Measurements from ENCODE around the gene XAF1.

GRCh38 chr17:6713918-6714271 is 42.0 kb upstream of the XAF1 start:
- TF ChIP-seq POLR2AphosphoS5 (IDR thresholded peaks at IDR 0.05), result no peak
- TF ChIP-seq EP300 (IDR thresholded peaks at IDR 0.05; ENCODE audit: low read depth), result no peak
- no peak for TF ChIP-seq CTCF (IDR thresholded peaks at IDR 0.05)
- TF ChIP-seq POLR2A (IDR thresholded peaks at IDR 0.05), result no peak

Measured in transverse colon (tissue), 4 donors.